Measurements from ENCODE around the gene MRPL14.

Gene MRPL14

DNA sequence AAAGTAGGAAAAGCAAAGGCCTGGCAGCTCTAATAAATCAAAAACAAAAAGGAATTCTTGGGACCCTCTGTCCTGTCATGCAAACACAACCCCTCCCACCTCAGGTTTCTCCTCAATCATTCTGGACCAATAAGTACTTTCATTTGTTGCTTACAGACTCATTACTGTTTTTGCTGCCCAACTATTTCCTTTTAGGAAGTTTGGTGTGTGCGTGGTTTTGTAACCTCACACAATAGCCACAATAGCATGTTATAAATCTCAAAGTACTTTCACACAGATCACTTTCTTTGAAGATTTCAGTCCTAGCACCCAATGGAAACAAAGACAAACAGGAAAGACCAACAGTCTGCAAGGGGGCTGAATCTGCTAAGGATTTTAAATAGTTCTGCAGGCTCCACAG, 4.5 kb downstream of the MRPL14 start:
- no peak for DNase-seq (ENCODE audit: low spot score)

DNA sequence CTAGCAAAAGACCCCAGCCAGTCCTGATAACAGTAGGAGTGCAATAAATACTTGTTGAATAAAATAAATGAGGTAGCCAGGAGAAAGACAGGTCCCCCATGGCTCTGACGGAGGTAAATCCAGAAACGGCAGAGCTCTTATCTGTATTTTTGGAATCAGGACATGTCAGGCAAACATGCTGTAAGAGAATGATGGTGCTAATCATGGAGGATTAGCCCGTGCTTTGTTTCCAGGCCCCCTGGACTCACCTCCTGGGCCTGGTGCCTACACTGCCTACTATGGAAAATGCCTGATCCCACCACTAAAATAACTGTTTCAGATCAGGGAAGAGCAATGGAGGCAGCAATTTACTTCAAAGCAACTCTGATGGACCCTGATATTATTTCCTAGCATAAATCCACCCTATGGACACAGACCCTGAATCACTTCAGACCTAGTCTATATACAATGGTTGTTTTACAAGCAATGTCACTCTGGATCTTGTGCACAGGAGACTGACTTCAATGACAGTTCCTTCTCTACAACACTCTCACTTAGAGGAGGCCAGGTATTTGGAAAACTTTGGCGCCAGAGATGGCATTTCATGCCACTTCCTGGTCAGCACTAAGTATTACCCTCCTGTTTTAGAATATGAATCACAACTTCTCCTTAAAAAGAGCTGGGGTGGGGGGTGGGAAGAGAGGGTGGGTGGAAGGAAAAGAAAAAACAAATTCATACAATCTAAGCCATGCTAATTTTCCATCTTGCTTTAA, 6.4 kb downstream of the MRPL14 start:
- DNase-seq (ENCODE audit: low spot score) = no peak

- DNase-seq (ENCODE audit: low spot score) = no peak
These were observed 7.5 kb downstream of the MRPL14 start for GRCh38 chr6:44119704-44120262.

DNA sequence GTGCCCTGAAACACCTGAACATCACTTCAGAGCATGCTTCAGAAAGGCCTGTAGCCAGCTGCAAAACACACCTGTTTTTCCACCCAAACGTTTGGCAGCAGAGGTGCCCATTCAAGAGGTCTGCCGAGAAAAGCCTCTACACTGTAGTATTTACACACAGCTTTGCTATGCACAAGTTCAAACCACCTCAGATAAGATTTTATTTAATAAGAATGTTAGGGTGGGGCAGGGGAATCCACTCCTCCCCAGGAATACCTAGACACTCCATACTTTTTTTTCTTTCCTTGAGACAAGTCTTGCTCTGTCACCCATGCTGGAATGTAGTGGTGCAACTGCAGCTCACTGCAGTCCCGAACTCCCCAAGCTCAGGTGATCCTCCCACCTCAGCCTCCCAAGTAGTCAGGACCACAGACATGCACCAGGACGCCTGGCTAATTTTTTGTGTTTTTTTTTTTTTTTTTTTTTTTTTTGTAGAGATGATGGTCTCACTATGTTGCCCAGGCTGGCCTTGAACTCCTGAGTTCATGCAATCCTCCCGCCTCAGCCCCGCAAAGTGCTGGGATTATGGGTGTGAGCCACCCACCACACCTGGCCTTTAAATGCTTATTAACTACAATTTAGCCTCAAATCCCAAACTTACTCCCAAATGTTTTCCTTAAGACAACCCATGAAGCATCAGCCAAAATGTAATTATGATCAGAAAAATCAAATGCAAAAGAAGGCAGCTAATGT, 9.7 kb downstream of the MRPL14 start:
- DNase-seq (ENCODE audit: low spot score) = no peak

- DNase-seq (ENCODE audit: low spot score) = peak; percentile 73
These were observed 10.4 kb downstream of the MRPL14 start for GRCh38 chr6:44116641-44117382.

GRCh38 chr6:44115866-44116265, 11.4 kb downstream of the MRPL14 start:
- no peak for DNase-seq (ENCODE audit: low spot score)

DNA sequence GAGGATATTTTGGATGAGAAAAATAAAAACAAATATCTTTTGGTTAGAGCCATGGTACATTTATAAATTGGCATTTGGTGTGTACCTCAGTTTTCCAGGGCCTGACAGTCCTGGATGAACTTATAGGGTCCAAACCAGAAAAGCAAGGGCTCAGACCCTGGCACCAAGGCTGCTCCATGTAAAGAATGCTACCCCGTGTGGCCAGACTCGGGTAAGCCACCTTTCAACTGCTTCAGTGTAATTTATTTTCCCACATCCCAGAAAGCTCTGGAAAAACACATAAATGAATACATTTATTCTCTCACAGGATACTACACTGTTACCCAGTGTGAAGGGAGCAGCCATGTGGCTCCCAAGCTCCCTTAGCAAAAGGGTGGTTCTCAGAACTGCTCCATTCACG, 13.8 kb downstream of the MRPL14 start:
- no peak for DNase-seq (ENCODE audit: low spot score)

- DNase-seq (ENCODE audit: low spot score) = no peak
These were observed 15.5 kb downstream of the MRPL14 start for GRCh38 chr6:44111434-44112417.

- no peak for DNase-seq (ENCODE audit: low spot score)
These were observed 16.3 kb downstream of the MRPL14 start for GRCh38 chr6:44110966-44111365.

DNA sequence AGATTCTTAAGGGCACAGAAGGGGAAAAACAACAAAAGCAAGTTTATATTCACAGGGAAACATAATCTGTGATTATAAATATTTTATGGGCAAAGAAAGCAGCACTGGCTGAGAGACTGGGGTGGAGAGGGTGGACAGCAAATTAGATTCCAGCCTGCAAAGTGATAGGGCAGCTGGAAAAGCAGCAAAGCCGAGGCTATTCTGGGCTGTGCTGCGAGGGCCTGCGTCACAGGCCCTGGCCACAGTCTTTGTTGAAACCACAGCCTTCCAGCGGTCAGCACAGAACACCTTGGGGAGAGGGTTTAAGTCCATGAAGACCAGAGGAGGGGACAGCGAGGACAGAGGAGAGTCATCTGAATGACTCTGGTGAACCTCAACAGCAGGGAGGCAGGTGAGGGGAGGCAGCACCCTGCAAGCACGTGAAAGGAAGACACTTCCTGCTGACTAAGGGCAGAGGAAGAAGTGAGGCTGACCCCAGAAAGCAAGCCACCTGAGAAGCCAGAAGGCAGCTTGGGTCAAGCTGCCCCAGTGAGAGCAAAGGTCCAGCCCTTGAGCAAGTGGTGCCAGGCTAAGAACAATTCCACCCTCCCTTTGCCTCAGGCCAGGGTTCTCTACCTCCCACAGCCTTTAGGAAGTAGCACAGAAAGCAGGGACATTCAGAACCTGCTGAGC, 17.1 kb downstream of the MRPL14 start:
- no peak for DNase-seq (ENCODE audit: low spot score)

GRCh38 chr6:44109212-44109611, 18.0 kb downstream of the MRPL14 start:
- DNase-seq (ENCODE audit: low spot score) = no peak

DNA sequence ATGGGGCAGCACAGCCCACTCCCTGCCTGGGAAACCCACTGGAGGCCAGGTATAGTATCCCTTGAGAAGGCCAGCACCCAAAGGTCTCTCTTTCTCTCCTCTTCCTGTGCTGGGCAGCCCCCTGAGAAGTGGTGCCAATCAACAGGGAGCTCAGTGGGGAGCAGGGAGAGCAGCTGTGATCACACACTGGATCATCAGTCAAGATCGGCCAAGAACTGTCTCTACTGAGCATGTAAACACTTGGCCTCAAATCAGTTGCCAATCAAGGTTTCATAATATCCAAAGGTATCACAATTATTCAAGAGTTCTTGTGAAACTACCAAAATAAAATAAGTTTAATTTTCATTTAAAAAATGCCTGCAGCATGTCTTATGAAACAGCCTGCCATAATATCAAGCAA, 18.8 kb downstream of the MRPL14 start:
- DNase-seq (ENCODE audit: low spot score) = no peak

DNA sequence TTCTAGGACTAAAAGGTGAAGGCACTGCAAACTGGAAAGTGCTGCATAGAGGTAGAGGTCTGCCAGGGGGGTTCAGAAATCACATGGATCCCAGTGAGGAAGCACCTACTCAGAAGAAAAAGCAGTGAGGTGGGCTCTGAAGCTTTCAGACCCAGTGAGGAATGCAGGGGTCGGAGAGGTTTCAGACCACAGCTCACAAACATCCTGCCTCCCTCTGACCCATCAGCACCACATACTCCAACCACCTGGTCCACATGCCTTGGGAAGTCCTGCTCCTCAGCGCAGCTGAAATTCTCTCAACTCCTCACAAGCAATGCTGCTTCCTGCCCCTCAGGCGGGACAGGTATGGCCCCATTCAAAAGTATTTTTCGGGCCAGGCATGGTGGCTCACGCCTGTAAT, 20.2 kb downstream of the MRPL14 start:
- DNase-seq (ENCODE audit: low spot score) = no peak

DNA sequence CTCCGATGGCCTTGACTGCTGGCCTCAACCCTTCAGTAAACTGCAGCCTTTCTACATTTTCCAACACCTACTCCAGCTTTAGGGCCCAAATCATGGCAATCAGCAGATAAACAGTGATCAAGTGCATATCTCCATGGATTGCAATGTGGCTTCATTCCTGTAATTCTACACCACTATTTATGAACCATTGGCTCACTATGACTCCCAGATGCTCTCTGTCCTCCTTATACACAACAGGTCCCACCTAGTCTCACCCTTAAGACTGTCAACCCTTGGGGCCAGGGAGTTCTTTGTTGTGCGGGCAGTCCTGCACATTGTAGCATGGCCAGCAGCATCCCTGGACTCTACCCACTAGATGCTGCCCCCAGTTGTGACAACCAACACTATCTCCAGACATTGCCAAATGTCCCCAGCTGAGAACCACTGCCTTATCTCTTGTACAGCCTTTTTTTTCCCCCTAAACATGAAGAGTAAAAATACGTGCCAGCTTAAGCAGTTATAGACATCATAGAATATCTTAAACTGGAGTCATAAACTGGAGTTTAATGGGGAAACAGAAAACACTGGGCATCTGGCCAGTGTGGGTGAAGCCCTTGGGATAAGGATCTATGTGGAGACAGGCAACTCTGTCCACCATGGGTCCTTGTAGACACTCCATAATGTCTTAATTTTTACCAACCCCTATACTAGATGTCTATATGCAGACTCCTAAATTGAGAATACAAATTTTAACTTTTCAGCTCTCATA, 21.1 kb downstream of the MRPL14 start:
- no peak for DNase-seq (ENCODE audit: low spot score)

GRCh38 chr6:44105146-44105545, 22.1 kb downstream of the MRPL14 start:
- no peak for DNase-seq (ENCODE audit: low spot score)

DNA sequence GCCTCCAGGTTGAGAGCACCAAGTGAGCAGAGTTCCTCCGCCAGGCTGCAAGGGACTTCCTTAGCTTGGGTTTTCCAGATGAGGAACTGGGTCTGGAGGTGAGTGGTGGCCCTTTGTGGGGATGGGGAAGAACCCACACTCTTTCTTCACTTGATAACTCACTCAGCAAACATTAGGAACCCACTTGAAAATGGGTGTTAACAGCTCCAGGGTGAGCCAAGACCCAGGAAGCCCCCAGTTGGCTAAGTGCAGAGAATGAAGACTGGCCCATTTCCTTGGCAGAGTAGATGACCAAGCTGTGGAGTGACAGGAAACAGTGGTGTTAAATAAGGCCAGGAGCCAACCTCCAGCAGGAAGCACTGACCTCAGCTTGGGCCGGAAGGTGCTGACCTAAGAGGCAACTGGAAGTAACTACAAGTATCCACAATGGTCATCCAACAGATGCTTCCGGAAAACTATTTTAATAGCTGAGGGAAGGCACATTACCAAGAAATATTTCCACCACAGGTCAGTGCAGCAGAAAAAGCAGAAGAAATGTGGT, 22.7 kb downstream of the MRPL14 start:
- DNase-seq (ENCODE audit: low spot score) = no peak

DNA sequence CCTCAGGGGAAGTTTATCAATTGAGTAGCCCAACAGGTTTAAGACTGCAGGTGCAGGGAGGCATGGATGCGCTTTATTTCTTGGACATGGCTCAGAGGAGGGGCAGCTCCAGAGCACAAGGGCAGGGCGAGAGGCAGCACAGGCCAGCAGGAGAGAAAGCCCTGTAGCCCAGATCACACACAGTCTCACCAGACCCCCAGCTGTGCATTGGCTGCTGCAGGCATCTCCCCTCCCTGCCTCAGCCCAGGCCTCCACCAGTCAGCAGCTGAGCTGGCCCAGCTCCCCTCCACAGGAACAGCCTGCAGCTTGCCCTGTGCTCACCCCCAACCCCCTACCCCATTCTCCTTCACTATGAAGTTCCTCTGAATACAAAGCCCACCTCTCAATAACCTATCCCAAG, 24.7 kb downstream of the MRPL14 start:
- DNase-seq (ENCODE audit: low spot score) = no peak

- DNase-seq (ENCODE audit: low spot score) = no peak
These were observed 25.4 kb downstream of the MRPL14 start for GRCh38 chr6:44101832-44102231.

DNA sequence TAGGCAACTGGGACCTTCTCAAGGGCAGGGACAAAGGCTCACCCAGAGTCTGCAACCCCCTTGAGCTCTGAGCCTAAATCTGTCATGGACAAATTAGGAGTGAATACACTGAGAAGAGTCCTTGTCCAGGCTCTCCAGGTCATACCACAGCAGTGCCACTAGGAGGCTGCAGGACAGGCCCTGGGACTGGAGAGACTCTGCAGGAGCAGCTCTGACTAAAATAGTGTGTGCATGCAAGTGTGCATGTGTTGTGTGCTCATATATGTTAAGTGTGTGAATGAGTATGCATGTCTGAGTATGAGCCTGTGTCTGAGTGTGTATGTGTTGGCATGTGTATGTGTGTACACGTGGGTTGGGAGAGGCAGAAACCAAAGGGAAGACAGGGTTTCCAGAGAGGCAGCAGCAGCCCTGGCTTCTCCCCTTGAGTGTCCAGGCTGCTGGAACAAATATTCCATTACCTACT, 27.1 kb downstream of the MRPL14 start:
- peak; percentile 53 for DNase-seq (ENCODE audit: low spot score)

GRCh38 chr6:44099192-44099591, 28.1 kb downstream of the MRPL14 start:
- DNase-seq (ENCODE audit: low spot score) = no peak

Data from AG08396 (cell line).